ENCODE measurements around the gene CCDC68. TPM values are rescaled to one million over a fixed set of nuclear protein-coding genes. Genes with fewer than 3 reads are reported as not detected.

CCDC68 gene
- total and polyA plus RNA-seq, 2 of the 8 experiments (the other 6 are each of a cell fraction or from before 2014, with no cell fraction given), result 0.06 to 0.80 TPM

- POLR2A ChIA-PET (ENCODE audit: partially characterized antibody), result no interaction called here
Observed at GRCh38 chr18:54949588-54949987, 9.7 kb downstream of the CCDC68 start.

More at GRCh38 chr18:54949588-54949987, 9.7 kb downstream of the CCDC68 start:
- Histone ChIP-seq H3K4me3 (ENCODE audit: extremely low read depth in 1 of 4, insufficient read depth in 2 of 4, low read depth in 3 of 4, low read length in 4 of 4) (no peak overlapping the region), H2AK5ac (ENCODE audit: low read depth, low read length) (no peak overlapping the region), H3K4me1 (replicated peaks in 1 of 4; ENCODE audit: control insufficient read depth in 3 of 4, insufficient read depth in 4 of 4, low read length in 3 of 4) (no peaks in the 10 kb centered on the region), H4K91ac (replicated peaks; ENCODE audit: insufficient read length, low read length) (no peak overlapping the region), H3K4ac (replicated peaks; ENCODE audit: insufficient read length, low read depth, low read length) (no peak overlapping the region), H3K23ac (ENCODE audit: insufficient read length) (no peak overlapping the region), H3K9me3 (ENCODE audit: insufficient read depth in 2 of 2, low read depth in 1 of 2, low read length in 1 of 2) (no peaks in the 10 kb centered on the region), H3K79me2 (ENCODE audit: control insufficient read depth in 1 of 2, insufficient read depth in 2 of 2, low read length in 2 of 2) (no peaks in the 10 kb centered on the region), H2BK120ac (replicated peaks; ENCODE audit: low read depth, low read length) (no peak overlapping the region), H3K27ac (ENCODE audit: low read depth, low read length) (no peak overlapping the region), H4K5ac (ENCODE audit: insufficient read length, low read depth, low read length) (no peak overlapping the region), H3K14ac (ENCODE audit: insufficient read length) (no peak overlapping the region), H2AFZ (ENCODE audit: low read length) (no peak overlapping the region), H2BK5ac (ENCODE audit: low read depth, low read length) (no peak overlapping the region), H3K36me3 (ENCODE audit: control insufficient read depth in 2 of 4, insufficient read depth in 4 of 4, low read length in 3 of 4) (no peaks in the 10 kb centered on the region), H3K27me3 (replicated peaks in 1 of 4; ENCODE audit: control insufficient read depth in 3 of 4, extremely low read depth in 1 of 4, insufficient read depth in 3 of 4, low read length in 3 of 4) (no peaks in the 10 kb centered on the region), H4K8ac (ENCODE audit: extremely low read depth, insufficient read depth, low read length) (no peak overlapping the region), H3K79me1 (ENCODE audit: low read depth, low read length) (no peaks in the 10 kb centered on the region), H3K4me2 (ENCODE audit: insufficient read depth in 1 of 2, low read depth in 2 of 2, low read length in 2 of 2) (no peak overlapping the region), H2BK20ac (ENCODE audit: low read length) (no peak overlapping the region), H3K9ac (replicated peaks in 1 of 4; ENCODE audit: extremely low read depth in 1 of 4, low read depth in 3 of 4, low read length in 3 of 4) (no peak overlapping the region), H2BK12ac (ENCODE audit: low read depth, low read length) (no peak overlapping the region), H3K56ac (replicated peaks; ENCODE audit: insufficient read length, low read depth, low read length) (no peak overlapping the region), H2BK15ac (ENCODE audit: low read length) (no peak overlapping the region), H3K18ac (ENCODE audit: extremely low read depth, low read length) (no peak overlapping the region), H3K23me2 (ENCODE audit: low read depth, low read length) (no peaks in the 10 kb centered on the region), H4K20me1 (replicated peaks in 1 of 2; ENCODE audit: control insufficient read depth in 1 of 2, insufficient read depth in 2 of 2, low read length in 2 of 2) (no peaks in the 10 kb centered on the region)
- 100% methylated on average over 3 of the region's 3 CpGs; no CpG with 5 or more reads in 1 of the 2 experiments for WGBS, 2 experiments (ENCODE audit: extremely low coverage in 1 of 2, insufficient coverage in 1 of 2, insufficient read length in 1 of 2, insufficient replicate concordance in 2 of 2, low coverage in 1 of 2, low lambda C conversion rate in 2 of 2, missing lambda C conversion rate in 1 of 2)
- TF ChIP-seq RAD21 (IDR thresholded peaks at IDR 0.05 in 1 of 2, conservative IDR thresholded peaks at IDR 0.05 in 1 of 2; ENCODE audit: low read depth in 2 of 2, low read length in 2 of 2) (no peak), SIX5 (IDR thresholded peaks at IDR 0.05; ENCODE audit: low read depth, low read length) (no peak), TAF1 (IDR thresholded peaks at IDR 0.05; ENCODE audit: low read depth, low read length) (no peak), ASH2L (IDR thresholded peaks at IDR 0.05; ENCODE audit: low read length) (no peak), ZNF274 (IDR thresholded peaks at IDR 0.05; ENCODE audit: borderline replicate concordance, extremely low read depth, low read length) (no peak), GTF2F1 (IDR thresholded peaks at IDR 0.05; ENCODE audit: borderline replicate concordance, low read depth, low read length) (no peak), KDM4A (IDR thresholded peaks at IDR 0.05; ENCODE audit: low read depth, low read length, severe bottlenecking) (no peak)
- TF ChIP-seq, protein P1, sequence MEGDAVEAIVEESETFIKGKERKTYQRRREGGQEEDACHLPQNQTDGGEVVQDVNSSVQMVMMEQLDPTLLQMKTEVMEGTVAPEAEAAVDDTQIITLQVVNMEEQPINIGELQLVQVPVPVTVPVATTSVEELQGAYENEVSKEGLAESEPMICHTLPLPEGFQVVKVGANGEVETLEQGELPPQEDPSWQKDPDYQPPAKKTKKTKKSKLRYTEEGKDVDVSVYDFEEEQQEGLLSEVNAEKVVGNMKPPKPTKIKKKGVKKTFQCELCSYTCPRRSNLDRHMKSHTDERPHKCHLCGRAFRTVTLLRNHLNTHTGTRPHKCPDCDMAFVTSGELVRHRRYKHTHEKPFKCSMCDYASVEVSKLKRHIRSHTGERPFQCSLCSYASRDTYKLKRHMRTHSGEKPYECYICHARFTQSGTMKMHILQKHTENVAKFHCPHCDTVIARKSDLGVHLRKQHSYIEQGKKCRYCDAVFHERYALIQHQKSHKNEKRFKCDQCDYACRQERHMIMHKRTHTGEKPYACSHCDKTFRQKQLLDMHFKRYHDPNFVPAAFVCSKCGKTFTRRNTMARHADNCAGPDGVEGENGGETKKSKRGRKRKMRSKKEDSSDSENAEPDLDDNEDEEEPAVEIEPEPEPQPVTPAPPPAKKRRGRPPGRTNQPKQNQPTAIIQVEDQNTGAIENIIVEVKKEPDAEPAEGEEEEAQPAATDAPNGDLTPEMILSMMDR (IDR thresholded peaks at IDR 0.05; ENCODE audit: control extremely low read depth in 1 of 3, insufficient read depth in 1 of 3, low read depth in 1 of 3, low read length in 3 of 3), result no peak
- FAIRE-seq, result no peak
- DNase-seq (ENCODE audit: low read depth in 1 of 2, low spot score in 2 of 2), result no peak
- CTCF ChIA-PET (ENCODE audit: partially characterized antibody), result interaction anchor here (0.6 to 4.4 kb wide), 11 partner anchors 10 to 730 kb away, joined by 3 to 18 read pairs (median 4); partner anchors contain the start of gene CCDC68

All from H1 (cell line).